Measurements from ENCODE around the gene NOTCH1.

NOTCH1 gene

DNA sequence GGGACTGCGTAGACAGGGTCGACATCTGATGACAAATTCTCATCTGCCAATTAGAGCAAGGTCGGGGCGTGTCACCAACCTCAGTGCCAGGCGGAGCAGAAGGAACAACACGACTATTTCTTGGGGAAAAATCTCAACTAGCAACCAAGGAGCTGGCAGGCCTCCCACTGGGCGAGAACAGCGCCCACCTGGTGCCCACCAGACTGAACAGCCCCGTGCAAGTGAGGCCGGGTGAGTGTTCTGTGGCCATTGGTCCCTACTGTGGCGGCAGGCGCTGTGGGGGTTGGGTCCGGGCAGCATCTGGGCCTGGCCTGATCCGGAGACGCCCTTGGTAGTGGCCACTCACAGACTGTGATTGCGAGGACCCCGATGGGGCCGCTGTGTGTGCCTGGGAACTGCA lies 11.5 kb downstream of the NOTCH1 start:
- Histone ChIP-seq H3F3A (ENCODE audit: insufficient read depth) (no peaks in the 10 kb centered on the region), H3K9me2 (replicated peaks; ENCODE audit: insufficient read depth, low read length) (no peaks in the 10 kb centered on the region), H3K4me2 (ENCODE audit: low read depth, low read length, poor library complexity, severe bottlenecking) (no peak overlapping the region), H3K4me3 (ENCODE audit: insufficient read depth, low read length, poor library complexity, severe bottlenecking) (no peak overlapping the region), H3K36me3 (ENCODE audit: low read length) (no peaks in the 10 kb centered on the region), H3K9me3 (ENCODE audit: insufficient read depth, low read length) (no peaks in the 10 kb centered on the region), H3K27me3 (ENCODE audit: low read length) (no peaks in the 10 kb centered on the region), H3K79me2 (ENCODE audit: insufficient read depth, low read length) (no peaks in the 10 kb centered on the region), H3K27ac (ENCODE audit: low read depth, low read length) (no peak overlapping the region), H4K20me1 (ENCODE audit: low read depth, low read length) (no peaks in the 10 kb centered on the region), H2AFZ (ENCODE audit: low read depth, low read length, severe bottlenecking) (no peak overlapping the region), H3K9ac (ENCODE audit: low read length) (no peak overlapping the region)
- TF ChIP-seq EZH2phosphoT487 (conservative IDR thresholded peaks at IDR 0.05; ENCODE audit: low read length): no peak
- TF ChIP-seq, protein P1, sequence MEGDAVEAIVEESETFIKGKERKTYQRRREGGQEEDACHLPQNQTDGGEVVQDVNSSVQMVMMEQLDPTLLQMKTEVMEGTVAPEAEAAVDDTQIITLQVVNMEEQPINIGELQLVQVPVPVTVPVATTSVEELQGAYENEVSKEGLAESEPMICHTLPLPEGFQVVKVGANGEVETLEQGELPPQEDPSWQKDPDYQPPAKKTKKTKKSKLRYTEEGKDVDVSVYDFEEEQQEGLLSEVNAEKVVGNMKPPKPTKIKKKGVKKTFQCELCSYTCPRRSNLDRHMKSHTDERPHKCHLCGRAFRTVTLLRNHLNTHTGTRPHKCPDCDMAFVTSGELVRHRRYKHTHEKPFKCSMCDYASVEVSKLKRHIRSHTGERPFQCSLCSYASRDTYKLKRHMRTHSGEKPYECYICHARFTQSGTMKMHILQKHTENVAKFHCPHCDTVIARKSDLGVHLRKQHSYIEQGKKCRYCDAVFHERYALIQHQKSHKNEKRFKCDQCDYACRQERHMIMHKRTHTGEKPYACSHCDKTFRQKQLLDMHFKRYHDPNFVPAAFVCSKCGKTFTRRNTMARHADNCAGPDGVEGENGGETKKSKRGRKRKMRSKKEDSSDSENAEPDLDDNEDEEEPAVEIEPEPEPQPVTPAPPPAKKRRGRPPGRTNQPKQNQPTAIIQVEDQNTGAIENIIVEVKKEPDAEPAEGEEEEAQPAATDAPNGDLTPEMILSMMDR (IDR thresholded peaks at IDR 0.05; ENCODE audit: insufficient read depth, low read length, poor library complexity, severe bottlenecking): no peak

DNA sequence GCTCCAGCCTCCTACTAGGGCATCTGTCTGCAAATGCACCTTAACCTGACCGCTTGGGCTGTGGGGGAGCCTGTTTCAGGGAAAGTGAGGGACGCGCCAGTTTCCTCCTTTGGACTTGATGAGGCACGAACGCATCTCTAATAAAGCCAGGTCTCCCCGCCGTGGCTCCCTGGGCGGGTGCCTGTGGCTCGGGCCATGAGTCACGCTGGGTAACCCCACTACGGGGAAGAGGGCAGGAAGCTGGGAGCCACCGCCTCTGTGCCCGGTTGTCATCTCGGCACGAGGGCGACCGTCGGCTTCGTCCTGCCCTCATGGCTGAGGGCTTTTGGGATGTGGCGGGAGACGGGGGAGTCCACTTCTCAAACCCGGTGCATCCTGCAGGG lies 12.1 kb downstream of the NOTCH1 start:
- Histone ChIP-seq H3K9ac (ENCODE audit: low read length) (no peak overlapping the region), H3F3A (ENCODE audit: insufficient read depth) (no peaks in the 10 kb centered on the region), H3K4me3 (ENCODE audit: insufficient read depth, low read length, poor library complexity, severe bottlenecking) (no peak overlapping the region), H3K4me2 (ENCODE audit: low read depth, low read length, poor library complexity, severe bottlenecking) (no peak overlapping the region), H3K36me3 (ENCODE audit: low read length) (no peaks in the 10 kb centered on the region), H3K9me3 (ENCODE audit: insufficient read depth, low read length) (no peaks in the 10 kb centered on the region), H3K79me2 (ENCODE audit: insufficient read depth, low read length) (no peaks in the 10 kb centered on the region), H3K27ac (ENCODE audit: low read depth, low read length) (no peak overlapping the region), H3K27me3 (ENCODE audit: low read length) (no peaks in the 10 kb centered on the region), H2AFZ (ENCODE audit: low read depth, low read length, severe bottlenecking) (no peak overlapping the region), H4K20me1 (ENCODE audit: low read depth, low read length) (no peaks in the 10 kb centered on the region), H3K9me2 (replicated peaks; ENCODE audit: insufficient read depth, low read length) (no peaks in the 10 kb centered on the region)
- TF ChIP-seq, protein P1 (IDR thresholded peaks at IDR 0.05; ENCODE audit: insufficient read depth, low read length, poor library complexity, severe bottlenecking): no peak
- no peak for TF ChIP-seq EZH2phosphoT487 (conservative IDR thresholded peaks at IDR 0.05; ENCODE audit: low read length)

DNA sequence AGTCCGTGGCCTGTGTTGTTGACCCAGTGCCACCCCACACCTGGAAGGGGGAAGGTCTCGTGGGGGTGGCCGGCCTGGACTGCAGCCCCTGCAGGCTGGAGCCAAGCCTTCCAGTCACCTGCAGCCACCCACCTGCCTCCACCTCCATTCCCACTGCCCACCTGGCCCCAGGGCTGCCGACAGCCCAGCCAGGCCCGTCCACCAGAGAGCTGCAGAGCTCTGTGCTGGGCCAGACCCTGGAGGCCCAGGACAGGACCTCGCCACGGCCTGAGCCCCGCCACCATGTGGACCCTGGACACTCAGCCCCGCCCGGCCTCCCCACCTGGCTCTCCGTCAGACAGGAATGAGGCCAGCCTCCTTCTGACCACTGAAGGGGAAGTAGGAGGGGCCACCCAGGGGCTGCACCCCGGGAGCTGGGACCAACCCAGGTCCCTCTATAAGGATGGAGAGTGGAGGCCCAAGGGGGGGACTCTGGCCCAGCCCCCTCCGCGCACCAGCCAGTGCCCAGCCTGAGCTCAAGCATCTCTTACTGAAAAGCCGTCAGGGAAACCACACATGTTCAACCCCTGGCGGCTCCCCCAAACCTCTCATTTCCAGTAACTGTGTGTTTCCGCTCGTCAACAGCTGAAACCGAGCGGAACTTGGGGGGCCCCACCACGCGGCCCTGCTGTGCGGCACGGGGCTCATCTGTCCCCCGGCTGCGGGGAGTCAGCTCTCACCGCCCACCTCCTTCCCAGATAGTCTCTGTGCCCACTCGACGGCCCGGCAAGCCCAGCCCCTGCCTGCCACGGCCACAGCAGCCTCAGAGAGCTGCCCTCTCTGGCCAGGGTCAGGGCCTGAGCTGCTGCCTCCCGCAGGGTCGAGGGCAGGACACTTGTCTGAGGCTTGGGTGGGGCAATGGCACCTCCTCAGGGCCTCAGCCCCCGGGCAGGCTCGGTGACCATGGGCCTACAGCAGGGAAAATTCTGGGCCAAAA lies 12.8 kb downstream of the NOTCH1 start:
- Histone ChIP-seq H3K4me3 (ENCODE audit: insufficient read depth, low read length, poor library complexity, severe bottlenecking) (no peak overlapping the region), H3K79me2 (ENCODE audit: insufficient read depth, low read length) (no peaks in the 10 kb centered on the region), H3K9me2 (replicated peaks; ENCODE audit: insufficient read depth, low read length) (no peaks in the 10 kb centered on the region), H2AFZ (ENCODE audit: low read depth, low read length, severe bottlenecking) (no peak overlapping the region), H3F3A (ENCODE audit: insufficient read depth) (no peaks in the 10 kb centered on the region), H3K27me3 (ENCODE audit: low read length) (no peaks in the 10 kb centered on the region), H3K9me3 (ENCODE audit: insufficient read depth, low read length) (no peaks in the 10 kb centered on the region), H3K9ac (ENCODE audit: low read length) (no peak overlapping the region), H4K20me1 (ENCODE audit: low read depth, low read length) (no peaks in the 10 kb centered on the region), H3K4me2 (ENCODE audit: low read depth, low read length, poor library complexity, severe bottlenecking) (no peak overlapping the region), H3K27ac (ENCODE audit: low read depth, low read length) (no peak overlapping the region), H3K36me3 (ENCODE audit: low read length) (no peaks in the 10 kb centered on the region)
- no peak for TF ChIP-seq EZH2phosphoT487 (conservative IDR thresholded peaks at IDR 0.05; ENCODE audit: low read length)
- TF ChIP-seq, protein P1 (IDR thresholded peaks at IDR 0.05; ENCODE audit: insufficient read depth, low read length, poor library complexity, severe bottlenecking): no peak
